ENCODE data around the gene SYTL3. TPM values are rescaled to one million over a fixed set of nuclear protein-coding genes. Genes with fewer than 3 reads are reported as not detected.
A peak's percentile ranks its signal among the peaks of the same experiment; 100 is the strongest.

The SYTL3 gene
- total RNA-seq, 2 experiments from 2014 or later = 163 to 180 TPM

GRCh38 chr6:158756977-158757752 lies 107.3 kb downstream of the SYTL3 start:
- DNase-seq = no peak
- H3K27ac Mint-ChIP-seq = no peak overlapping the region
- POLR2A ChIA-PET = no interaction called here
- no peak for ATAC-seq
- no peaks in the 10 kb centered on the region for H3K9me3 Mint-ChIP-seq (ENCODE audit: low read depth)
- intact Hi-C loops (cut with DNase I, micrococcal nuclease) = no loop called here
- no peaks in the 10 kb centered on the region for H3K27me3 Mint-ChIP-seq
- H3K4me3 Mint-ChIP-seq = no peak overlapping the region
- no peaks in the 10 kb centered on the region for H3K4me1 Mint-ChIP-seq
- H3K36me3 Mint-ChIP-seq (ENCODE audit: low read depth) = peaks cover 55% of the 10 kb centered on the region
- CTCF ChIA-PET = interaction anchor here (0.6 kb wide), 1 partner anchor 13 kb away, joined by 5 read pairs; no protein-coding TSS in a partner anchor

DNA sequence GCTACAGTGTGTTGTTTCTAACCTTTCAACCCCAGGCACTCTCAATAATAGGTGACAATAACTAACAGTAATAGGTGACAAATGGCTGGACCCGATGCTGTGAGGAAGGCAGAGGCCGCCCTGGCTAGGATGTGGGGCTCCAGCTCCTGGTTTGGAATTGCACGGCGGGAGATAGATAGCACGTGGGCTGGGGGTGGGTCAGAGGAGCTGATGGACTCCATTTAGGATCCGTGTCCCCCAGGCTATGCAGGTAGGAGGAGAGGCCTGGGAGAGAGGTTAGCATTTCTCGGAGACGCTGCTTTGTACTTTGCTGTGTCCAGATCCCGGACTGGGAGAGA lies 107.9 kb downstream of the SYTL3 start:
- peaks cover 57% of the 10 kb centered on the region for H3K36me3 Mint-ChIP-seq (ENCODE audit: low read depth)
- CTCF ChIA-PET = interaction anchor here (0.6 to 0.7 kb wide), 2 partner anchors 12 to 370 kb away, joined by 3 to 5 read pairs; no protein-coding TSS in a partner anchor
- no peaks in the 10 kb centered on the region for H3K9me3 Mint-ChIP-seq (ENCODE audit: low read depth)
- POLR2A ChIA-PET = no interaction called here
- no peak overlapping the region for H3K4me3 Mint-ChIP-seq
- no peak for ATAC-seq
- DNase-seq = no peak
- H3K27ac Mint-ChIP-seq = no peak overlapping the region
- H3K4me1 Mint-ChIP-seq = no peaks in the 10 kb centered on the region
- H3K27me3 Mint-ChIP-seq = no peaks in the 10 kb centered on the region
- intact Hi-C loops (cut with DNase I, micrococcal nuclease) = no loop called here

- no peak overlapping the region for H3K27ac Mint-ChIP-seq
- H3K4me1 Mint-ChIP-seq = no peaks in the 10 kb centered on the region
- ChIA-PET CTCF (interaction anchor here (0.6 to 0.7 kb wide), 2 partner anchors 11 to 369 kb away, joined by 3 read pairs; no protein-coding TSS in a partner anchor), POLR2A (no interaction called here)
- peaks cover 64% of the 10 kb centered on the region for H3K36me3 Mint-ChIP-seq (ENCODE audit: low read depth)
- DNase-seq (no peak), ATAC-seq (no peak)
- intact Hi-C loops (cut with DNase I, micrococcal nuclease) = no loop called here
- H3K9me3 Mint-ChIP-seq (ENCODE audit: low read depth) = no peaks in the 10 kb centered on the region
- no peak overlapping the region for H3K4me3 Mint-ChIP-seq
- no peaks in the 10 kb centered on the region for H3K27me3 Mint-ChIP-seq
These were observed 108.6 kb downstream of the SYTL3 start for GRCh38 chr6:158758451-158758860.

- Mint-ChIP-seq H3K36me3 (ENCODE audit: low read depth) (peaks cover 68% of the 10 kb centered on the region), H3K4me3 (no peak overlapping the region), H3K4me1 (no peaks in the 10 kb centered on the region), H3K27me3 (no peaks in the 10 kb centered on the region), H3K9me3 (ENCODE audit: low read depth) (no peaks in the 10 kb centered on the region), H3K27ac (no peak overlapping the region)
- CTCF ChIA-PET = interaction anchor here (0.6 kb wide), 1 partner anchor 11 kb away, joined by 3 read pairs; no protein-coding TSS in a partner anchor
- ATAC-seq = no peak
- DNase-seq = no peak
- intact Hi-C loops (cut with DNase I, micrococcal nuclease) = no loop called here
- POLR2A ChIA-PET = interaction anchor here (0.7 kb wide), 1 partner anchor 141 kb away, joined by 3 read pairs; no protein-coding TSS in a partner anchor
These were observed 109.2 kb downstream of the SYTL3 start for GRCh38 chr6:158758941-158759479.

GRCh38 chr6:158759966-158760617 lies 110.2 kb downstream of the SYTL3 start:
- no peak for DNase-seq
- H3K27ac Mint-ChIP-seq = peak overlapping the region; percentile 19
- POLR2A ChIA-PET = interaction anchor here (0.7 kb wide), 1 partner anchor 140 kb away, joined by 3 read pairs; no protein-coding TSS in a partner anchor
- peaks cover 70% of the 10 kb centered on the region for H3K36me3 Mint-ChIP-seq (ENCODE audit: low read depth)
- no peak overlapping the region for H3K4me3 Mint-ChIP-seq
- no peak for ATAC-seq
- no peaks in the 10 kb centered on the region for H3K4me1 Mint-ChIP-seq
- no peaks in the 10 kb centered on the region for H3K27me3 Mint-ChIP-seq
- CTCF ChIA-PET = interaction anchor here (0.8 to 0.9 kb wide), 2 partner anchors 12 to 214 kb away, joined by 3 read pairs; no protein-coding TSS in a partner anchor
- H3K9me3 Mint-ChIP-seq (ENCODE audit: low read depth) = no peaks in the 10 kb centered on the region
- intact Hi-C loops (cut with DNase I, micrococcal nuclease) = loop anchor here in 1 of 2 experiments (10.0 kb wide), 1 partner anchor 375 kb away; no protein-coding TSS in a partner anchor

GRCh38 chr6:158760618-158761250 lies 110.9 kb downstream of the SYTL3 start:
- Mint-ChIP-seq H3K27me3 (no peaks in the 10 kb centered on the region), H3K36me3 (ENCODE audit: low read depth) (peaks cover 72% of the 10 kb centered on the region), H3K27ac (no peak overlapping the region), H3K9me3 (ENCODE audit: low read depth) (no peaks in the 10 kb centered on the region), H3K4me1 (no peaks in the 10 kb centered on the region), H3K4me3 (no peak overlapping the region)
- DNase-seq = no peak
- intact Hi-C loops (cut with DNase I, micrococcal nuclease) = loop anchor here in 1 of 2 experiments (10.0 kb wide), 1 partner anchor 374 kb away; no protein-coding TSS in a partner anchor
- ChIA-PET POLR2A (no interaction called here), CTCF (interaction anchor here (0.9 kb wide), 1 partner anchor 213 kb away, joined by 3 read pairs; no protein-coding TSS in a partner anchor)
- no peak for ATAC-seq

GRCh38 chr6:158761746-158762145 lies 111.9 kb downstream of the SYTL3 start:
- intact Hi-C loops (cut with DNase I, micrococcal nuclease) = loop anchor here in 1 of 2 experiments (10.0 kb wide), 1 partner anchor 373 kb away; no protein-coding TSS in a partner anchor

GRCh38 chr6:158762787-158763433 lies 113.1 kb downstream of the SYTL3 start:
- H3K4me1 Mint-ChIP-seq = no peaks in the 10 kb centered on the region
- H3K27ac Mint-ChIP-seq = peak overlapping the region; percentile 11
- no peak for DNase-seq
- no peak overlapping the region for H3K4me3 Mint-ChIP-seq
- H3K9me3 Mint-ChIP-seq (ENCODE audit: low read depth) = no peaks in the 10 kb centered on the region
- no peaks in the 10 kb centered on the region for H3K27me3 Mint-ChIP-seq
- no peak for ATAC-seq
- intact Hi-C loops (cut with DNase I, micrococcal nuclease) = loop anchor here in 1 of 2 experiments (10.0 kb wide), 1 partner anchor 372 kb away; no protein-coding TSS in a partner anchor
- ChIA-PET POLR2A (interaction anchor here (0.5 to 1.9 kb wide), 2 partner anchors 9 to 133 kb away, joined by 3 to 4 read pairs; no protein-coding TSS in a partner anchor), CTCF (interaction anchor here (0.6 to 1.9 kb wide), 6 partner anchors 10 to 492 kb away, joined by 3 to 6 read pairs (median 4); no protein-coding TSS in a partner anchor)
- peaks cover 77% of the 10 kb centered on the region for H3K36me3 Mint-ChIP-seq (ENCODE audit: low read depth)

More at GRCh38 chr6:158761746-158762145, 111.9 kb downstream of the SYTL3 start:
- H3K27me3 Mint-ChIP-seq = no peaks in the 10 kb centered on the region
- DNase-seq = no peak
- H3K4me1 Mint-ChIP-seq = no peaks in the 10 kb centered on the region
- no peaks in the 10 kb centered on the region for H3K9me3 Mint-ChIP-seq (ENCODE audit: low read depth)
- H3K27ac Mint-ChIP-seq = no peak overlapping the region
- ATAC-seq = no peak
- peaks cover 76% of the 10 kb centered on the region for H3K36me3 Mint-ChIP-seq (ENCODE audit: low read depth)
- POLR2A ChIA-PET = no interaction called here
- CTCF ChIA-PET = interaction anchor here (1.3 to 1.9 kb wide), 2 partner anchors 11 to 211 kb away, joined by 5 to 6 read pairs; no protein-coding TSS in a partner anchor
- H3K4me3 Mint-ChIP-seq = no peak overlapping the region

DNA sequence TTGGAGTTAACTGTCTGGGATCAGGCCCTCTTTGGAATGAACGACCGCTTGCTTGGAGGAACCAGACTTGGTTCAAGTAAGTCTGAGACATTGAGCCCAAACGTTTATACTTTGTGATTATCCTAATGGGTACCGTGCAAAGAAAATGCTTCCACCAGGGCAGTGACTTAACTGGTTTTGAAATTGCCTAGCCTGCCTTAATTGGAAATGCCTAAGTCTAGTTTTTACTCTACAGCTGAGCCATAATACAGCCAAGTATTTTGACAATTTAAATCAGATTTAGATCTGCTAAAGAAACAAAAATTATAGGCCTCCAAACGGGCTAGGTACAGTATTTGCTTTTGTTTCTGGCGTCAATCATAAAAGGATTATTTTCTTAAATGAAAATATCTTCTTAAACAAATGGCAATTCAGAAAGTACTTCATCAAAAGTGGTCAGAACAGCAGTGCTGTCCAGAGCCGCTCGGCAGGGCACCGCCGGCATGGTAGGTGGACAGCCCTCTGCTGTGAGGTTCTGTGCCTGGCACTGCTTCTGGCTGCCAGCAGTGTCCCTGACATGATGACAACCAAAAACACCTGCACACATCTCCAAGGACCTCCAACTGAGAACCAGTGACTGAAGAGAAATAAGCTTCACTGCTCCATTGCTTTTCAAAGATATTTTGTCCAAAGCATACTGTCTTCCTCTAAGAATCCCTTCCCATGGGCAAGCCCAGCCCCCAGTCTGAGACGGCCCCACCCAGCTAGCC lies 113.8 kb downstream of the SYTL3 start:
- Mint-ChIP-seq H3K4me1 (no peaks in the 10 kb centered on the region), H3K4me3 (no peak overlapping the region), H3K27me3 (no peaks in the 10 kb centered on the region), H3K9me3 (ENCODE audit: low read depth) (no peaks in the 10 kb centered on the region), H3K27ac (peak overlapping the region; percentile 25), H3K36me3 (ENCODE audit: low read depth) (peaks cover 80% of the 10 kb centered on the region)
- intact Hi-C loops (cut with DNase I, micrococcal nuclease) = loop anchor here in 1 of 2 experiments (10.0 kb wide), 1 partner anchor 371 kb away; no protein-coding TSS in a partner anchor
- CTCF ChIA-PET = interaction anchor here (1.0 kb wide), 1 partner anchor 16 kb away, joined by 5 read pairs; no protein-coding TSS in a partner anchor
- DNase-seq = no peak
- POLR2A ChIA-PET = interaction anchor here (1.9 kb wide), 1 partner anchor 8 kb away, joined by 4 read pairs; no protein-coding TSS in a partner anchor
- ATAC-seq = no peak
